ENCODE results near the gene WSCD2. TPM values are rescaled to one million over a fixed set of nuclear protein-coding genes. Genes with fewer than 3 reads are reported as not detected.

Gene WSCD2
- not detected for polyA plus RNA-seq

DNA sequence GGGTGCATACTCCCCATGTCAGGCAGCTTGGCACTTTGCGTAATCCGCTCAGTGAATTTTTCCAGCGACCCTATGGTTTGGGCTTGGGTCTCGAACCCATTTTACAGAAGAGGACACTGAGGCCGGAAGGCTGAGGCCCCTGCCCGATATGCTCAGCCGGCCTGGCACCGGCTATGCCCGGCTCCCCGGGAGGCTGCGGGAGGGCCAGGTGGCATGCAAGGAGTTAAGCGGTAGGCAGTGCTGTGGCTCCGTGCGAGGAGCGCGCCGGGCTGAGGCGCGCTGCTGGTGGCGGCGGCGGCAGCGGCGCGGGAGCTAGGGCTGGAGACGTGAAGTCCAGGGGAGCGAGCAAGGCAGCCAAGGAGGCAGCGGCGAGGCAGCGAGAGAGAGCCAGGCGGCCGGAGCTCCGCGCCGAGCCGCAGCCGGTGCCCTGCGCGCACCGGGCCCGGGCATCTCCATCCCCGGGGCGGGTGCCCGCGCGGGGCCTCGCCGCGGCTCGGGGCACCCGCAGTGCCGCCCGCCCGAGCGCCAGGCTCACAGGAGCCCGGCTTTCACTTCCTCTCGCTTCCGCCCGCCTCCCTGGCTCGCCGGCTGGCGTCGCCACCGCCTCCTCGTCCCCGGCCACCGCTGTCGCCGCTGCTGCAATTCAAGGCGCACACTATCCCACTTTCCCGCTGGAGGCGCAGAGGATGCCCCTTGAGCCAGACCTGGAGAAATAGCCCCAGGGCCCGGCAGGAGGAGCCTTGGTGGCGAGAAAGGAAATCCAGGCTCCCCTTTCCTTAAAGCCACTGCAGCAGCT lies at the start of gene WSCD2:
WSCD2 (plus strand) TSS at position 272 of the 796 bp plus-strand sequence. CDS start 66,545 bp downstream, outside the sequence.
- peak in 1 of 3 donors; percentile 5 for DNase-seq
- no peaks in the 10 kb centered on the region for H3K36me3 Mint-ChIP-seq
- peaks cover 9 to 12% of the 10 kb centered on the region in 2 donors for H3K4me1 Mint-ChIP-seq
- H3K4me3 Mint-ChIP-seq: peak within 1 kb of the TSS in 4 of 5 donors; percentile 46 to 69 (median 49)
- H3K27me3 Mint-ChIP-seq (ENCODE audit: low read depth in 3 of 3): peaks cover 10 to 28% (median 19%) of the 10 kb centered on the region in 3 donors
- H3K9me3 Mint-ChIP-seq: no peaks in the 10 kb centered on the region
- no peak within 1 kb of the TSS for H3K27ac Mint-ChIP-seq

DNA sequence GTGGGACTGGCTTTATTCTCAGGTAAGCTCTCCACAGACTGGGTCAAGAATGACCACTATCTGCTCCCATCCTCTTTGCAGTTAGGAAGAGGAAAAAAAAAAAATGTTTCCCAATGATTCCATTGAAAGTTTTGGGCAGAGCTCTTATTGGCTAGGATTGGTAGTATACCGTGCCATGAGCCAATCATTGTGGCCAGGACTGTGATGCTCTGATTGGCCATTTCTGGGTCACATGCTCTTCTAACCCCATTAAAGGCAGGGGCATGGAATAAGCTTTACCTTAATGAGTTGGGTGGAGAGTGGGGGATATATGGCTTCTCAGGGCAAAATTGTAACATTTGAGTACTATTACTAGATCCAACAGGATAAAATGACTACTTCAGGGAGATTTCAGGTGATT lies 49.4 kb upstream of the WSCD2 start:
- DNase-seq: no peak
- Mint-ChIP-seq H3K4me3 (no peak overlapping the region), H3K36me3 (no peaks in the 10 kb centered on the region), H3K27ac (no peak overlapping the region), H3K9me3 (no peaks in the 10 kb centered on the region), H3K27me3 (ENCODE audit: low read depth in 3 of 3) (peaks cover 3 to 18% (median 4%) of the 10 kb centered on the region in 3 donors), H3K4me1 (no peaks in the 10 kb centered on the region)

DNA sequence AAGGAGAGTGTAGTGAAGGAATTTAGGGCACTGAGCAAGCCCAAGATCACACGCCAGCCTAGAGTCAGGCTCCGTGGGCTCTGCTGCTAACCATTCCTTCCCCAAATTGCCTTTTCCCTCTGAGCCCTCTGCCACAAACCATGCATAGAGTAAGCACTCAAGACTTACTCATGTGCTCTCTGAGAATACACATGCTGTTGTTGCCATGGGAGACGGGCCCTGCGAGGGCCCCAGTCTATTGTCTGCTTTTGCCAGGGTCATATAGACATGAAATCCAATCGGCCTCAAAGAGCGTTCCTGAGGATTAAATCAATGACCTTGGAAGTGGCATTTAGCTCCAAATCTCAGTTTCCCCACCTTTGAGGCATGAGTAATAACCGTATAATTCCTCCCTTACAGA lies 48.7 kb upstream of the WSCD2 start:
- no peaks in the 10 kb centered on the region for H3K36me3 Mint-ChIP-seq
- no peak overlapping the region for H3K27ac Mint-ChIP-seq
- no peaks in the 10 kb centered on the region for H3K9me3 Mint-ChIP-seq
- peaks cover 4 to 18% (median 5%) of the 10 kb centered on the region in 3 donors for H3K27me3 Mint-ChIP-seq (ENCODE audit: low read depth in 3 of 3)
- H3K4me1 Mint-ChIP-seq: no peaks in the 10 kb centered on the region
- no peak overlapping the region for H3K4me3 Mint-ChIP-seq
- no peak for DNase-seq

DNA sequence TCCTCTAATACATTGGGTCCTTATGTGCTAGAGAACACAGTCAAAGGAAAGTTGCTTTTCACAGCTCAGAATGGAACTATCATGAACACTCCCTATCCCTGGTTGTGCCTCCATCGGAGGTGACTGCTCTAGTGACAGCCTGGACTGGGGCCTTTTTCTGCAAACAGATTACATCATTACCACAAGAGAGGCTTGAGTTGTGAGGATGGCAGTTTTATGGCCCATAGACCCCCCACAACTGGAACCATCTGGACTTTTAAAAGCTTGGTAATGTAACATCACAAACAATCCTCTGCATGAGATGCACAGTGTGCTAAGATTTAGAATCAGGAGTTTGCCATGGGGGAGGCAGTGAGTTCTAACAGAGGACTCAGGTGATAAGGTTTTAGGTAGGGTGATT lies 46.6 kb upstream of the WSCD2 start:
- H3K9me3 Mint-ChIP-seq: peaks cover under 1 to 7% (median 2%) of the 10 kb centered on the region in 6 donors
- peaks cover 5 to 20% (median 5%) of the 10 kb centered on the region in 3 donors for H3K27me3 Mint-ChIP-seq (ENCODE audit: low read depth in 3 of 3)
- no peaks in the 10 kb centered on the region for H3K4me1 Mint-ChIP-seq
- DNase-seq: no peak
- no peak overlapping the region for H3K4me3 Mint-ChIP-seq
- no peak overlapping the region for H3K27ac Mint-ChIP-seq
- H3K36me3 Mint-ChIP-seq: no peaks in the 10 kb centered on the region

DNA sequence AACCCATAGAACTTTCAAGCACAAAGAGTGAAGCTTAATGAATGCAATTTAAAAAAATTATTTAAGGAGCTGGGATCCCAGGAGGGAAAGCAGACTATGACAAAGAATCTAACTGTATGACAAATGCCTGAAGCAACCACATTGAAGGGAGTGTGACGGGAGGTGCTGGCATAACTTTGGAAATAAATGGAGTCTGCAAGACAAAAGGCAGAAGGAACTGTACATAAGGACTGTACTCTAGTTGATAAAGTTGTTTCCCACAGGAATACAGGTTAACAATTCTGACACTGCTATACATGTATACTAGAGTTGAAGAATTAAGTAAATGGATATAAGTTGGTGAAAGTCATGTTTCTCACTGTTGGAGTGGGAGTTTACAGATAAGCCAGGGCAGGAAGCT lies 41.2 kb upstream of the WSCD2 start:
- Mint-ChIP-seq H3K4me3 (no peak overlapping the region), H3K36me3 (no peaks in the 10 kb centered on the region), H3K4me1 (no peaks in the 10 kb centered on the region), H3K27ac (no peak overlapping the region), H3K9me3 (peaks cover 2 to 23% (median 12%) of the 10 kb centered on the region in 6 donors), H3K27me3 (ENCODE audit: low read depth in 3 of 3) (peaks cover 7 to 18% (median 7%) of the 10 kb centered on the region in 3 donors)
- no peak for DNase-seq

DNA sequence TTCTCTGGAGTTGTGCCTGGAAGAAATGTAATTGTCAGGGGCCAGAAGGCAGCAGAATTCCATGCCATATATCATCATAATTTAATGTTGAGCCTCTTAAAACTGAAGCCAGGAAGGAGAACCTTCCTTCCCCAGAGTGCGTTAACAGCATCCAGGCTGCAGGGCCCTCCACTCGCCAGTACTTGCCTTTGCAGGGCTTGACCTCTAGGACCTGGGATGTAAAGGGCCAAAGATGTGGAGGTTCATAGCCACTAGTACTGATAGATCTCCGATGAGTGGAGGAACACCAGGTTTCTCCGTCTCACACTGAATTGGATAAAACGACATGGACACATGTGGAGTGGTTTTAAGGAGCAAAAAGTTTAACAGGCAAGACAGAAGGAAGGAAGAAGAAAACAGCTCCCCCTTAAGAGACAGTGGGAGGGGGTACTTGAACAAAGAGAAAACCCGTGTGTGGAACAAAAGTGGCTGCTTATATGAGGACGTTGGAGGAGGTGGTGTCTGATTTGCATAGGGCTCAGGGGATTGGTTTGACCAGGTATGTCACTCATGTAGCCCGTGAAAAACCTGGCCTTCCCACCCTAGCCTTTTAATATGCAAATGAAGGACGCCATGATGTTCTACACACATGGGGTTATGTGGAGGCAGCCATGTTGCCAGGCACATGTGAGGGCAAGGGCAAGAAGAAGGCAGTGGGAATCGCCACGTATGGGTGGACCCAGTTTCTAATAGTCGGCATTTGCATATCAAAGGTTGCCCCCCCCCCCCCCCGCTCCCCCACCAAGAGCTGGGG lies 38.8 kb upstream of the WSCD2 start:
- no peak overlapping the region for H3K27ac Mint-ChIP-seq
- peaks cover 2 to 23% (median 12%) of the 10 kb centered on the region in 6 donors for H3K9me3 Mint-ChIP-seq
- H3K4me3 Mint-ChIP-seq: no peak overlapping the region
- H3K36me3 Mint-ChIP-seq: no peaks in the 10 kb centered on the region
- no peak for DNase-seq
- H3K27me3 Mint-ChIP-seq (ENCODE audit: low read depth in 3 of 3): peaks cover 6 to 10% (median 10%) of the 10 kb centered on the region in 3 donors
- H3K4me1 Mint-ChIP-seq: no peaks in the 10 kb centered on the region

DNA sequence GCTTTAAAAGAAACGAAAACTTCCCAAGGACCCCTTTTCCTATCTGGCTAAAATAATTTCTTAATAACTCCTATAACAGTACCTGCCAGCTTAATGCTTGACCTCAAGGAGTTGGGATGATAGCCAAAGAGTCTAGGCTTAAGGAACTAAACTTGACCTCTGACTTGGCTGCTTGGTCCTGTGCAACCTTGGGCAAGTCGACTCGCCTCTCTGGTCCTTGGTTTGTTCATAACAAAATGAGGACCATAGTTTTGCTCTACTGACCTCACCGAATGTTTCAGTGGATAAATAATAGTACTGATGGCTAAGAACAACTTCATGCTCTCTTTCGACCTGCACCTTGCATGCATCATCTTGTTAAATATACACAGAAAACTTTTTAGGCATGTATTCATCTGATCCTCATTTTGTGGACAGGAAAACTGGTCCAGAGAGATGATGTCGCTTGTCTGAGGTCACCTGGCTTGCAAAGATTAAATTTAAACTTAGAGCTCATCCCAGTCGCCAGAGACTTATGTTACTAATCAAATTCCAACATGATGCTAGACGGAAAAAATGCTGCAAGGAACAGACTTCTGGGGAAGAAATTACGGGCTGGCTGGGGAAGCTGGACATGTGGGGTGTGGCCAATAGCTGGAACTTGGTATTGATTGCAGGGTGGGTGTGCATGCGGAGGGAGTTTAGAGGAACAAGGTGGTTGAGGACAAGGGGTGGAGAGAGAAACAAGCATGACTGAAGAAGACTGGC lies 38.0 kb upstream of the WSCD2 start:
- H3K4me3 Mint-ChIP-seq: no peak overlapping the region
- no peaks in the 10 kb centered on the region for H3K4me1 Mint-ChIP-seq
- H3K27me3 Mint-ChIP-seq (ENCODE audit: low read depth in 3 of 3): peaks cover 6 to 10% (median 8%) of the 10 kb centered on the region in 3 donors
- DNase-seq: no peak
- H3K27ac Mint-ChIP-seq: no peak overlapping the region
- H3K36me3 Mint-ChIP-seq: no peaks in the 10 kb centered on the region
- peaks cover 2 to 23% (median 12%) of the 10 kb centered on the region in 6 donors for H3K9me3 Mint-ChIP-seq

DNA sequence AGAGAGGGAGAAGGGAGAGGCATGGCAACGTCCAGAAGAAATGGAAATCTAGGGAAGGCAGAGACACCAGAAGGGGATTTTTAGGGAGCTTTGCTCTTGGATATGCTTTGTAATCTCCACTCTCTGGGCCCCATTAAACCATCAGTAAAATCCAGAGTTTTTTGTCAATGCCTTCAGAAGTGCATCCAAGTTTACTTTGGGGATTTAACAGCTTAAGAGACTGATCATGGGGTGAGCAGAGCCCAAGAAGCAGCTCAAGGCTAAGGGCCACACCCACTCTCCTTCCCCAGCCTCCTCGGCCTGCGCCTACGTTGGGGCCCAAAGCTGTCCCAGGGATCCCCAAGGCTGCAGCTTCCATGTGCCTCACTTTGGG lies 37.4 kb upstream of the WSCD2 start:
- Mint-ChIP-seq H3K27me3 (ENCODE audit: low read depth in 3 of 3) (peaks cover 7 to 10% (median 8%) of the 10 kb centered on the region in 3 donors), H3K4me3 (no peak overlapping the region), H3K9me3 (peaks cover 2 to 23% (median 12%) of the 10 kb centered on the region in 6 donors), H3K4me1 (no peaks in the 10 kb centered on the region), H3K27ac (no peak overlapping the region), H3K36me3 (no peaks in the 10 kb centered on the region)
- DNase-seq: no peak

DNA sequence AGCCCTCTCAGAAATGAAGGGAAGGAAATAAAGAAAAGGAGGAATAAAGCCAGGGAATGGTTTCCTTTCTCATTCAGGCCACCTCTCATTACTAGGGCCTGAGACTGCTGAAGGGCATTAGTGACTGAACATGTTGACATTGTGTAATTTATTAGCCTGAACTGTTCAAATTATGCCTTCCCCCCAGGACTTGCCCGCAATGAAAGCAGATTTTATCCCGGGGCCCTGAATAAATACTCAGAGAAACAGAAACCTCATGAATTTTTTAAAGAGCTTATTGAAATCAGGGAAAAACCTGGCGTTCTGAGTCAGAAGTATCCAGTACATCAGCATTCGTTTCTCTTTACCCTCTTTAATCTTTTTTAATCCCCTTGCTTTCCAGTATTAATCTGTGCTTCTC lies 35.9 kb upstream of the WSCD2 start:
- Mint-ChIP-seq H3K27me3 (ENCODE audit: low read depth in 3 of 3) (peaks cover 7 to 10% (median 10%) of the 10 kb centered on the region in 3 donors), H3K36me3 (no peaks in the 10 kb centered on the region), H3K27ac (no peak overlapping the region), H3K4me1 (no peaks in the 10 kb centered on the region), H3K9me3 (peaks cover 0 to 8% (median 3%) of the 10 kb centered on the region in 6 donors), H3K4me3 (no peak overlapping the region)
- no peak for DNase-seq

DNA sequence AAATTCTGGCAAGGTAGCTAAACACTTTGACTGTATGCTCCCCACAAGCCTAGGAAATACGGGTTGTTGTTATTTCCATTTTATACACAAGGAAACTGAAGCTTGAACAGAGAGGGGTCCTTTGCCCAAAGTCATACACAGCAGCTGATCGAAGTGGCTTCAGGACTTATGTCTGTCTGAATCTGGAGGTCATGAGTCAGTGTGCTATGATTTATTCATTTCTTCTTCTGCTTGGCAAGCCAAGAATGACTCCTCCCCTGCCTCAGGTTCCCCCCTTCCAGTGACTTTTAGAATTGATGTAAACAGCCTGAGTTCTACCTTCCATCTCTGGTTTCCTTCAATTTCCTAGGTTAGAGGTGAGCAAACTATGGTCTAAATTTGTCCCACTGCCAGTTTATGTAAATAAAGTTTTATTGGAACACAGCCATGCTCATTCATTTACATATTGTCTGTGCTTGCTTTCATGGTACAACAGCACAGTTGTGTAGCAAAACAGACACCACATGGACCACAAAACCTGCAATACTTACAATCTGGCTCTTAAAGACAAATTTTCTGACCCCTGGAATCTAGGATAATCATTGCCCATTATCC lies 34.9 kb upstream of the WSCD2 start:
- no peaks in the 10 kb centered on the region for H3K4me1 Mint-ChIP-seq
- H3K4me3 Mint-ChIP-seq: no peak overlapping the region
- peaks cover 6 to 11% (median 9%) of the 10 kb centered on the region in 3 donors for H3K27me3 Mint-ChIP-seq (ENCODE audit: low read depth in 3 of 3)
- H3K36me3 Mint-ChIP-seq: no peaks in the 10 kb centered on the region
- no peak for DNase-seq
- no peak overlapping the region for H3K27ac Mint-ChIP-seq
- no peaks in the 10 kb centered on the region for H3K9me3 Mint-ChIP-seq

DNA sequence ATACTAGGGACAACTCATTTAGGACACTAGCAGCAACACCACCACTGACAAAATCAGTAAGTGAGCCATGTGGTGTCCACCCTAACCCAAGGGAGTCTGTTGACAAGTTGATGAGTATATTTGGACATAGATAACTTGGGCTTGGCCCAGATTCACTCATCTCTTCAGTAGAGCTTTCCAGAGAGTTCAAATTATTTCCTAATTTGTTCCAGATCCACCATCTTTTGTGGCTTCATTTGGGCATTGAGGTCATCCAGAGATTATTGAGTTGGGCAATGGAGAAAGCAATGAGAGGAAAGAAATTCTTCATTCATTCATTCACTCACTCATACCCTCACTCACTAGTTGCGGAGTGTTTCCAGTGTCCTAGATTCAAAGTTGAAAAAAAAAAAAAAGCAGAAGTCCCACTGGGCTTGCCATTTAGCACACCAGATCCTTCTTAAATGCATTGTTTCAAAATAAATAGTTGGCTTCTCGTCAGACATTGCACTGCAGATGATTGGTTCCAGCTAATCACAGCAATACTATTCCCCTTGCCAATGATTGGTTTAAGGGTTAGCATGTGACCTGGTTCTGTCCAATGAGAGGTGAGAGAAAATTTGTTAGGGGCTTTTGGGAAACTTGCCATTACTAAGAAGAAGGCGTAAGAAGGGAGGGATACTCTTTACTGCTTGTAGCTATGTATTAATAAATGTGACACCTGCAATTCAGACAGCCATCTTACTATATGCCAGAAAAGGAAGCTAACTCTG lies 31.8 kb upstream of the WSCD2 start:
- DNase-seq: no peak
- no peaks in the 10 kb centered on the region for H3K4me1 Mint-ChIP-seq
- no peak overlapping the region for H3K4me3 Mint-ChIP-seq
- no peak overlapping the region for H3K27ac Mint-ChIP-seq
- peaks cover 5 to 8% (median 5%) of the 10 kb centered on the region in 3 donors for H3K27me3 Mint-ChIP-seq (ENCODE audit: low read depth in 3 of 3)
- H3K36me3 Mint-ChIP-seq: no peaks in the 10 kb centered on the region
- H3K9me3 Mint-ChIP-seq: no peaks in the 10 kb centered on the region

DNA sequence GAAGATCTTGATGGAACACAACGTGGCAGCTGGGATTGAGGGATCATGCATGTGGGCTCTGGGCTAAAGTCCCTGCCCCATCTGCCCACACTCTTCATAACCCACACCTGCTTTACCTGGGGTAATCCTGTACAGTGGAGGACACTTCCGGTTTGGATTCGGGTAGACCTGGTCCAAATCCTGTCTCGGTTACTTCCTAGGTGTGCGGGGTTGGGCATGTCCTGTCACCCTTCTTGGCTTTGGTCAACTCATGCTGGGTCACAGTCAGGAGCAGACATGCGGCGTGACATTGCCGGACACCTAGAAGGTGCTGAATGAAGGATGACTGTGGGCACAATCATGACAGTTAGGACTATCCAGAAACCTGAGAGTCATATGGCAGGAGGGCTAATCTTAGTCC lies 30.7 kb upstream of the WSCD2 start:
- no peak for DNase-seq
- H3K27me3 Mint-ChIP-seq (ENCODE audit: low read depth in 3 of 3): peaks cover 2 to 6% (median 5%) of the 10 kb centered on the region in 3 donors
- no peak overlapping the region for H3K27ac Mint-ChIP-seq
- H3K9me3 Mint-ChIP-seq: no peaks in the 10 kb centered on the region
- no peaks in the 10 kb centered on the region for H3K4me1 Mint-ChIP-seq
- H3K36me3 Mint-ChIP-seq: no peaks in the 10 kb centered on the region
- H3K4me3 Mint-ChIP-seq: no peak overlapping the region

DNA sequence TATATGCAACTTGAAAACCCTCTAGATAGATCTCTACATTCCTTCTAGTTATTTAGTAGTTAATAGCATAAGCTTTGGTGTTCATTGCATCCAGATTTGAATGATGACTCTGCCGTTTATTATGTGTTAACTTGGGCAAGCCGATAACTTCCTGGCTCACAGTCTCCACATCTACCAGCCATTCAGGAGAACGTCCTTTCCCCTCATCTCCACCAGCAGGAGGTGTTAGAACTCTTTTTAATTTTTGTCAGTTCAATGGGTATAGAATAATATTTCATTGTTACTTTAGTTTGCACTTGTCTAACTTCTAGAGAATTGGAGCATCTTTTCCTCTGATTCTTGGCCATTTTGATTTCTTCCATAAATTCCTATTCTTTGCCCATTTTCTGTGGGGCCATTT lies 30.0 kb upstream of the WSCD2 start:
- Mint-ChIP-seq H3K27me3 (ENCODE audit: low read depth in 3 of 3) (peaks cover 4 to 6% (median 5%) of the 10 kb centered on the region in 3 donors), H3K4me3 (no peak overlapping the region), H3K36me3 (no peaks in the 10 kb centered on the region), H3K9me3 (no peaks in the 10 kb centered on the region), H3K27ac (no peak overlapping the region), H3K4me1 (no peaks in the 10 kb centered on the region)
- peak; percentile 17 to 36 (median 22) for DNase-seq

Measured in immature natural killer cell (primary cell).